HG03342 (cell line): ENCODE measurements around the gene BTBD17.

Experiments used
- ATAC-seq: cut with Tn5 transposase; IDR thresholded peaks from one replicate; pipeline ENCODE4 v1.9.1; 2021; ENCODE audit warnings: mild to moderate bottlenecking, moderate library complexity; ENCODE audit not compliant: unreplicated experiment

BTBD17 gene

GRCh38 chr17:74339537-74340195, 22.0 kb downstream of the BTBD17 start:
- no peak for ATAC-seq

- no peak for ATAC-seq
Observed at GRCh38 chr17:74337834-74338500, 23.7 kb downstream of the BTBD17 start.

- no peak for ATAC-seq
Observed at GRCh38 chr17:74336307-74336706, 25.4 kb downstream of the BTBD17 start.

- ATAC-seq = no peak
Observed at GRCh38 chr17:74335529-74336062, 26.1 kb downstream of the BTBD17 start.

- ATAC-seq = peak; percentile 44
Observed at GRCh38 chr17:74334393-74335039, 27.2 kb downstream of the BTBD17 start.

GRCh38 chr17:74332763-74333283, 28.8 kb downstream of the BTBD17 start:
- ATAC-seq = no peak

GRCh38 chr17:74332017-74332650, 29.5 kb downstream of the BTBD17 start:
- ATAC-seq = no peak

GRCh38 chr17:74330446-74330845, 31.2 kb downstream of the BTBD17 start:
- ATAC-seq = no peak

GRCh38 chr17:74329378-74329777, 32.3 kb downstream of the BTBD17 start:
- no peak for ATAC-seq

GRCh38 chr17:74328487-74328886, 33.2 kb downstream of the BTBD17 start:
- no peak for ATAC-seq

- no peak for ATAC-seq
Observed at GRCh38 chr17:74326506-74326905, 35.2 kb downstream of the BTBD17 start.

GRCh38 chr17:74325743-74326379, 35.8 kb downstream of the BTBD17 start, which contains the start of gene KIF19:
Gene KIF19, plus strand, starts transcription at chr17:74326226. Its CDS starts 124 bp downstream, at chr17:74326350.
- ATAC-seq = no peak

GRCh38 chr17:74325376-74325742, 36.3 kb downstream of the BTBD17 start:
- no peak for ATAC-seq

GRCh38 chr17:74324521-74324920, 37.1 kb downstream of the BTBD17 start:
- no peak for ATAC-seq

- ATAC-seq = no peak
Observed at GRCh38 chr17:74318391-74318790, 43.3 kb downstream of the BTBD17 start.

- no peak for ATAC-seq
Observed at GRCh38 chr17:74317071-74317470, 44.6 kb downstream of the BTBD17 start.

GRCh38 chr17:74316220-74316619, 45.4 kb downstream of the BTBD17 start:
- no peak for ATAC-seq

GRCh38 chr17:74314877-74315276, 46.8 kb downstream of the BTBD17 start:
- no peak for ATAC-seq

- no peak for ATAC-seq
Observed at GRCh38 chr17:74309902-74310301, 51.8 kb downstream of the BTBD17 start.

- ATAC-seq = no peak
Observed at GRCh38 chr17:74307984-74308773, 53.5 kb downstream of the BTBD17 start.
